ENCODE measurements around the gene NLRC3.

GRCh38 chr16:3564130-3564888 is 12.9 kb downstream of the NLRC3 start:
- TF ChIP-seq POLR2A (IDR thresholded peaks at IDR 0.05), result no peak
- TF ChIP-seq CTCF (IDR thresholded peaks at IDR 0.05), result no peak
